Right cardiac atrium (tissue), 5 donors: ENCODE measurements around the gene REX1BD. TPM values are rescaled to one million over a fixed set of nuclear protein-coding genes. Genes with fewer than 3 reads are reported as not detected.
"Not testable (repeated sequence)": the region's sequence is repeated elsewhere in the genome, so short reads cannot be mapped to it uniquely, and the experiment has no call there.

Experiments used
- ATAC-seq, 2 donors: fragments of 200-7000 bp; cut with Tn5 transposase; one replicate each; pipeline versions ENCODE4 v1.8.0 to v1.9.1; 2020; ENCODE audit warnings: moderate library complexity in 2 of 2, mild to moderate bottlenecking in 1 of 2
- DNase-seq, 3 donors: peaks; one replicate each; pipeline ENCODE4 v3.0.0-alpha.2; 2020
- H3K27ac ChIP-seq: one replicate; pipeline ENCODE4 v1.5.1; 2013; ENCODE audit warnings: mild to moderate bottlenecking, low read length, control low read depth, moderate library complexity
- H3K27me3 ChIP-seq: one replicate; pipeline ENCODE4 v1.6.1; 2013; ENCODE audit not compliant: control insufficient read depth, insufficient read depth
- H3K4me1 ChIP-seq: one replicate; pipeline ENCODE4 v1.6.1; 2013; ENCODE audit warnings: low read length; ENCODE audit not compliant: control insufficient read depth, insufficient read depth
- H3K4me3 ChIP-seq: one replicate; pipeline ENCODE4 v1.5.1; 2013; ENCODE audit warnings: low read length, control low read depth
- H3K9me3 ChIP-seq: one replicate; pipeline ENCODE4 v1.6.1; 2013; ENCODE audit warnings: low read length; ENCODE audit not compliant: control insufficient read depth
- WGBS: extraction: QIAGEN DNeasy Blood & Tissue Kit; methylation state at CpG from one replicate; pipeline ENCODE4 v1.1.7; 2013; 5-methylcytosine and 5-hydroxymethylcytosine counted together
- intact Hi-C, 4 donors: fragments of 100-400 bp; cut with DNase I; formaldehyde crosslinking; loops; one replicate each; pipeline versions ENCODE4 v1.11.0 to v1.14.0; 2022 to 2023
- long read RNA-seq, 4 donors: library from polyadenylated mRNA; unstranded; transcript quantifications; one replicate each; pipeline ENCODE4 v2.0.0, GENCODE V29; 2020 to 2021
- polyA plus RNA-seq: library from polyadenylated mRNA; stranded (reverse); fragments of 200-250 nt; gene quantifications from one replicate; pipeline ENCODE4 v1.2.3, GENCODE V29; 2013
- total RNA-seq, 4 donors: library from RNA; stranded (reverse); fragmentation: NEBNext Ultra II Directional; extraction: Animal tissue kit (Norgen Biotek cat#: 25700); gene quantifications; one replicate each; pipeline ENCODE4 v1.2.1, GENCODE V29; 2021
- donor health status: healthy with polysubstance abuse.
- donor health status: DM: no; HTN: yes; CAD: no.
- donor health status: DM: no; HTN: no; CAD: no.
- donor health status: DM: no; HTN: yes; CAD: no; lungs with severe emphysema.
- donor health status: DM: yes; HTN: yes; CAD: no.

The REX1BD gene
- 10 to 100 TPM; 71.0 to 90.7 (median 77.1) TPM for total RNA-seq
- 99.9 TPM for polyA plus RNA-seq
- long read RNA-seq, donor 1, transcript REX1BD-201 (5 exons, 839 nt), result major isoform, 19 of 65 reads
- long read RNA-seq, donor 1, transcript REX1BD-205 (4 exons, 1,081 nt), result minor isoform, 5 of 65 reads
- long read RNA-seq, donor 1, transcript REX1BD-202 (5 exons, 702 nt), result minor isoform, 10 of 65 reads
- long read RNA-seq, donor 1, partial matches to known transcripts, result 25 of 65 reads
- long read RNA-seq, donor 1, other reads (novel, unspliced or antisense), result 3 of 65 reads
- long read RNA-seq, donor 2, transcript REX1BD-201 (5 exons, 839 nt), result major isoform, 39 of 118 reads
- long read RNA-seq, donor 2, transcript REX1BD-205 (4 exons, 1,081 nt), result minor isoform, 9 of 118 reads
- long read RNA-seq, donor 2, transcript REX1BD-202 (5 exons, 702 nt), result minor isoform, 19 of 118 reads
- long read RNA-seq, donor 2, partial matches to known transcripts, result 42 of 118 reads
- long read RNA-seq, donor 2, other reads (novel, unspliced or antisense), result 2 of 118 reads
- long read RNA-seq, donor 3, transcript REX1BD-202 (5 exons, 702 nt), result minor isoform, 16 of 125 reads
- long read RNA-seq, donor 3, transcript REX1BD-201 (5 exons, 839 nt), result minor isoform, 33 of 125 reads
- long read RNA-seq, donor 3, transcript REX1BD-205 (4 exons, 1,081 nt), result major isoform, 46 of 125 reads
- long read RNA-seq, donor 3, transcript REX1BD-203 (1 exons, 2,465 nt), result minor isoform, 5 of 125 reads
- long read RNA-seq, donor 3, partial matches to known transcripts, result 15 of 125 reads
- long read RNA-seq, donor 3, other reads (novel, unspliced or antisense), result 7 of 125 reads
- long read RNA-seq, donor 4, transcript REX1BD-201 (5 exons, 839 nt), result major isoform, 33 of 92 reads
- long read RNA-seq, donor 4, transcript REX1BD-205 (4 exons, 1,081 nt), result minor isoform, 11 of 92 reads
- long read RNA-seq, donor 4, transcript REX1BD-202 (5 exons, 702 nt), result minor isoform, 10 of 92 reads
- long read RNA-seq, donor 4, partial matches to known transcripts, result 27 of 92 reads
- long read RNA-seq, donor 4, other reads (novel, unspliced or antisense), result 2 of 92 reads

DNA sequence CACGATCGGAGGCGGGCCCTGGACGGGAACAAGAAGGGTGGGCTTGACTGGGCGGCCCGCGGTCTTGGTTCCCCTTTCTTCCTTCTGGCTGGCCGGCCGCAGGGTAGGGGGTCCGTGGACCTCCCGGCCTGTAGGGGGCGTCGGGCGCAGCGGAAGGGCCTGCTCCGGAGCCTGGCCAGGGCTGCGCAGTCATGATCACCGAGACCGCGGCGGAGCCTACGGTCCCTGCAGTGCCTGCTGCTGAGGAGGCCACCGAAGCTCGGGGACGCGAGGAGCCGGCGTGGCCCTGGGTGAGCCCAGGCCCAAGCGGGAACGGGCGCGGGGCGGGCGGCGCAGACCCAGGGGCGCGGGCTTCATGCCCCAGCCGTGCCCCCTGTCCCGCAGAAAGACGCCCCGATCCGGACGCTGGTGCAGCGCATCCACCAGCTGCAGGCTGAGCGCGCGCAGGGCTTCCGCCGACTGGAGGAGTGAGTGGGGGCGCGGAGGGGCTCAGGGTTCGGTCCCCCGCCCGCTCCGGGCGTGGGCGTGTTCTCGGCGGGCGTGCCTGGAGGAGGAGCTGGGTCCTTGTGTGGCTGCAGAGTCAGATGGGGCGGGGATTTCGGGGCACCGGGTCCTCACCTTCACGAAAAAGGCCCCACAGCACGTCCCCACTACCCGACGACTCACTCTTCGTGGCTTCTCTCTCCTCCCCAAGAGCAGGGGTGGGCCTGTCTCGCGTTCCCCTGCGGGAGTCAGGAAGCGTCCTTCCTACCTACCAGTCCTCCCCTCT is at the start of gene REX1BD:
Gene REX1BD (plus strand): TSS at position 188 of the 769 bp plus-strand sequence. CDS start 4 bp downstream, at position 192.
- intact Hi-C loops, result loop anchor here in 2 of 4 donors (5.0 to 10.0 kb wide), 2 partner anchors 124 to 259 kb away; no protein-coding TSS in a partner anchor
- no peaks in the 10 kb centered on the region for H3K27me3 ChIP-seq
- WGBS, result under 1% methylated on average over 72 of the region's 72 CpGs

DNA sequence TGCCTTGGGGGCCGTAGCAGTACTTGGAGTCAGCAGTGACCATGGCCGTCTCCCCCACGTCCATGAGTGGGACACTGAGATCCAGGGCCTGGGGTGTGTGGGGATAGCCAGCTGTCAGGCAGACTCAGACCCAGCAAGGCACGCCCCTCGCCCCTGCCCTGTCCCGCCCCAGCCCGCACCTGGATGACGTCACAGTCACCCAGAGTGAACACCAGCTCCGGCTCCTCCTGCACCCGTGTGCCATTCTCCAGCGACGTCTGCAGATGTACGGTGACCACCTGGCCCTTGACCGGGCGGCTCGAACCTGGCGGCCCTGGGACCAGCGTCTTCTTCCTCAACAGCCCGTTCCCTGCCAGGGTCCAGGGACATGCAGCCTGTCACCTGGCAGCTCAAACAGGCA is 49.2 kb upstream of the REX1BD start:
- 96% methylated on average over 19 of the region's 19 CpGs for WGBS

More for the DNA sequence above, at the start of gene REX1BD:
- H3K4me1 ChIP-seq, result peaks cover 5% of the 10 kb centered on the region
- no peaks in the 10 kb centered on the region for H3K9me3 ChIP-seq
- ATAC-seq (peak; percentile 93), DNase-seq (peak; percentile 90 to 96 (median 96))
- H3K4me3 ChIP-seq, result peak within 1 kb of the TSS; percentile 51
- H3K27ac ChIP-seq, result peak within 1 kb of the TSS; percentile 76

DNA sequence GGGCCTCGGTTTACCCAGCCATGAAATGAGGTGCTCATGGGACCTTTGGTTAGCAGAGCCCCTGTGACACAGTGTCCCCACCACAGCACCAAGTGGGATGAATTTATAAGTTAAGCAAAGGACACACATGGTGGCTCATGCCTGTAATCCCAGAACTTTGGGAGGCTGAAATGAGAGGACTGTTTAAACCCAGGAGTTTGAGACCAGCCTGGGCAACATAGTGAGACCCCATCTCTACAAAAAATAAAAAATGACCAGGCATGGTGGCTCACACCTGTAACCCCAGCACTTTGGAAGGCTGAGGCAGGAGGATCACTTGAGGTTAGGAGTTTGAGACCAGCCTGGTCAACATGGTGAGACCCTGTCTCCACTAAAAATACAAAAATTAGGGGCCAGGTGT is 48.4 kb upstream of the REX1BD start:
- H3K9me3 ChIP-seq, H3K4me1 ChIP-seq, H3K27ac ChIP-seq, intact Hi-C loops, ATAC-seq, H3K27me3 ChIP-seq, H3K4me3 ChIP-seq: not testable (repeated sequence)
- DNase-seq, result peak in 1 of 3 donors; percentile 5
- 96% methylated on average over 1 of the region's 1 CpG for WGBS

More for the DNA sequence above, 49.2 kb upstream of the REX1BD start:
- H3K4me3 ChIP-seq, result no peak overlapping the region
- intact Hi-C loops, result no loop called here
- no peaks in the 10 kb centered on the region for H3K27me3 ChIP-seq
- no peak overlapping the region for H3K27ac ChIP-seq
- no peaks in the 10 kb centered on the region for H3K9me3 ChIP-seq
- ATAC-seq (no peak), DNase-seq (peak in 1 of 3 donors; percentile 41)
- H3K4me1 ChIP-seq, result peaks cover 3% of the 10 kb centered on the region

DNA sequence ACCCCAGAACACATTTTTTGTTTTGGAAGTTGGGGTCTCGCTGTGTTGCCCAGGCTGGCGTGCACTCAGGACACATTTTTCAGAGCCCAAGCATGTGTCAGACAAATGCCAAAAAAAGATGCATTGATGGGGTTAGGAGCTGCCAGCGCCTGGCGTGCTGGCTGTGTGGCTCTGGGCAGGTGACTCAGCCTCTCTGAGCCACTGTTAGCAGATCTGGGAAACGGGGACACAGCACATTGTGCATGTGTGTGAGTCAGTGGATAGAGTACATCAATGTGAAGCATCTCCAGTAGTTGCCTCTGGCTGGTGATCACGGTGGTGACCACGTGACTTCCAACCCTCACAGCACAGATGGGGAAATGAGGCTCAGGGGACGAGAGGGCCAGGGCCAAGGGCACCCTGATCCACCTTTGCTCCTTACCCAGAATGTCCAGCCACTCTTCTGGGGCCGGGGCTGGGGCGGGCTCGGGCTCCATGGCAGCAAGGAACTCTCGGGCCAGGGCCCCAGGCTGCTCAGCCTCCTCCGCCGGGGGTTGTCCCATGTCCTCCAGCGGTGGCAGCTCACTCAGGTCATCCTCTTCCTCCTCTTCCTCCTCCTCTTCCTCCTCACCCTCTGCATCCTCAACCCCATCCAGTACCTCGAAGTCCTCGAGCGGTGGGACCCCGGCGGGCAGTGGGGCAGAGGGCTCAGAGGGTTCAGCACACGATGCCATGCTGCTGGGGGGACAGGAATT is 47.2 kb upstream of the REX1BD start:
- H3K4me3 ChIP-seq, result no peak overlapping the region
- 84% methylated on average over 21 of the region's 21 CpGs for WGBS
- no peak for ATAC-seq

DNA sequence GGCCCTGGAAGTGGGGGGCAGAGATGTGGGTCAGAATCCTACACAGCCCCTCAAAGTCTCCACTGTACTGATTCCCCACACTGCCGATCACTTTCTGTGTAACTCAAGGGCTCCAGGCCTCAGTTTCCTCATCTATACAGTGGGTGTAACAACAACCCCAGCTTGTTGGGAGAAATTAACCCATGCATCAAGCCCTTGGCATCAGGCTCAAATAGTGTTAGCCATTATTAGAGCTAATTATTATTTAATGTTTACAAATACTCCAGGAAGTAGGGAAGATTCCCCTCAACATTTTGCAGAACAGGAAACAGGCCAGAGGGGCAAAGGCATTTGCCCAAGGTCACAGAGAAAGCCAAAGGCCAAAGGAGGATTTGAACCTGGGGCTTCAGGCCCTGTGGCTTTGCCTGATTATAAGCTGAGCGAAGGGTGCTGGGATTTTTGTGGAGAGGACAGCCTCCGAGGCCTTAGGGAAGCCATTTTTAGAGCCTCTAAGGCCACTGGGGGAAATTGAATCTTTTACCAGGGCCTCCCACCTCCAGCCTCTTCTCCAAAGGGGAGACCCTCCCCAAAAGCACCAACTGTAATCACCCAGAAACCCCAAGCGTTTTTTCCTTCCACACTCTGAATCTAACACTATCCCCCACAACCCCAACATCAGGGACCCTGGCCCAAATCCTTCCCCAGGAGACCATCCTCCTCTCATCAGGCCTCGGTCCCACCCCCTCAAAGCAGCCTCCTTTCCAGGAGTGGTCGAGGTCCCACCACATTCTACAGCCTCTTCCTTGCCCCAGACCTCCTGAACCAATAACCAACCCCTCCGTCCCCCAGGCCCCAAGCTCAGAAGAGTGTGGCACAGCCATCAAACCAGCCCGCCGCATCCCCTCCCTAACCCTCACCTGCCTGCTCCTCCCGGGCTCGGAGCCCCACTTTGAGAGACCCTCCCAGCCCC is 46.3 kb upstream of the REX1BD start:
- H3K4me3 ChIP-seq, result peak overlapping the region; percentile 88
- 17% methylated on average over 11 of the region's 11 CpGs for WGBS
- ATAC-seq (no peak), DNase-seq (peak in 1 of 3 donors; percentile 9)
- peak overlapping the region; percentile 46 for H3K27ac ChIP-seq
- H3K27me3 ChIP-seq, result no peaks in the 10 kb centered on the region
- H3K4me1 ChIP-seq, result peaks cover 3% of the 10 kb centered on the region
- no peaks in the 10 kb centered on the region for H3K9me3 ChIP-seq
- intact Hi-C loops, result no loop called here

More for the DNA sequence above, 47.2 kb upstream of the REX1BD start:
- Histone ChIP-seq H3K9me3 (no peaks in the 10 kb centered on the region), H3K27me3 (no peaks in the 10 kb centered on the region), H3K27ac (no peak overlapping the region), H3K4me1 (peaks cover 3% of the 10 kb centered on the region)
- intact Hi-C loops, result no loop called here
- peak in 1 of 3 donors; percentile 43 for DNase-seq

DNA sequence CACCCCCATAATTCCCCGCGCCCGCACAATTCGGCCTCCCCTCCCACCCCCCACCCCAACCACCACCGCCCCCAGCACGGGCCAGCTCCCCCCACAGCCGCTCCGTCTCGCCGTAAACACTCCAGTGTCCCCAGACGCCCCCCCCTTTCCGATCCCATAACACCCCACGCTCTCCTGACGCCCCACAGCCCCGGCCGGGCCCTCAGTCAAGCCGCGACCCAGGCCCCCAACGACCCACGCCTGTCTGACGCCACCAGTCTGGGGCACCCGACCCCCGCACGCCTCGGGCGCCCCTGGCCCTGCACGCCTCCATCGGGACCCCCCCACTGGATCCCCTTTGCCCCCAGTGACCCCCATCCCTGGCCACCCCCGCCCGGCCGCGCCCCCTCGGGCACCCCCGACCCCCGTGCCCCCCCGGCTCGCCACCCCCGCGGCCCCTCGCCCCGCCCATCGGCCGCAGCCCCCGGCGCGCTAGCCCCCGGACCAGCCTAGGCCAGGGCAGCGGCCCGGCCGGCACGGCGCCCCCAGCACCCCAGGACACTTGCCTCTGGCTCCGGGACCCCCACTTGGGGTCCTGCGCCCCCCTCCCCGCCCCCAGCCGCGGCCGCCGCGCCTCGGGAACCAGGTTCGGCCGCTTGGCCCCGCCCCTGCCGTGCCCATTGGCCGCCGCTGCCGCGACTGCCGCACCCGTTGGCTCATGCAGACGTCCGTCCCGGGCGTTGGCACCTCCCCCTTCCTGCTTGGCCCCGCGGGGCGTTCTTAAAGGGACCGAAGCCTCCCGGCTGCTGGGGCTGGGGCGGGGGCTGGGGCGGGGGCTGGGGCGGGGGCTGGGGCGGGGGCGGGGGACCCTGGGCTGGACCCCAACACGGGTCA is 45.4 kb upstream of the REX1BD start, which contains the start of gene FKBP8:
Gene FKBP8 (minus strand): TSS at position 633 of the 873 bp plus-strand sequence. CDS start 1,603 bp downstream, outside the sequence.
- Histone ChIP-seq H3K27ac (peak within 1 kb of the TSS; percentile 91), H3K4me1 (peaks cover 3% of the 10 kb centered on the region), H3K4me3 (peak within 1 kb of the TSS; percentile 88), H3K9me3 (no peaks in the 10 kb centered on the region), H3K27me3 (no peaks in the 10 kb centered on the region)
- DNase-seq (peak; percentile 94 to 98 (median 98)), ATAC-seq (peak; percentile 97 to 99)
- intact Hi-C loops, result no loop called here
- WGBS, result 1% methylated on average over 86 of the region's 86 CpGs

DNA sequence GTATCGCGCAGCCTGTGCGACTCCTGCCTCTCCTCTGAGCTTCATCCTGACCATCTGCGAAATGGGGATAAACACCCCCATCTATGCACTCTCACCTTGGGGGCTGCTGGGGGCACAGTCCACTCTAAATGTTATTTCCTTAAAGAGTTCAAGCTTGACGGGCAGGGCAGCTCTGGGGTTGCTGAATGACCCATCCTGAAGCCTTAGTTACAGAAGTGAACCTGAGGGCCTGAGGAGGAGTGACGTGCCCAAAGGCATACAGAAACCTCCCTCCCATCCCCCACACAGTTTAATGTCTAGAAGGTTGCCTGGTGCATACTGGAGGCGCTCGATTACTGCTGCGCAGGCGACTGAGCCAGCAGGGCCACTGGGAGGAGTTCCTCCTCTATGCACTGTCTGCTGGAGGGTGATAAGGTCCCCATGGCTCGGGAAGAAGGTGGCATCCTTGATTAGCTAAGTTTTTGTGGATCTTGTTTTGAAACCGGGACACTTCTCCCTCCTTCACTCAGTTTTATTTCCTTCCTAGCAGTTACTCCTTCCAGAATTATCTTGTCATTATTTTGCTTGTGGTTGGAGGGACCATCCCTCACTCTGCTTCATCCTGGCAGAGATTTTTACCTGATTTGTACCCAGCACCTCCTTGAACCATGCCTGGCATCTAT is 44.7 kb upstream of the REX1BD start:
- Histone ChIP-seq H3K9me3 (no peaks in the 10 kb centered on the region), H3K27ac (no peak overlapping the region), H3K4me3 (peak overlapping the region; percentile 88), H3K27me3 (no peaks in the 10 kb centered on the region), H3K4me1 (peaks cover 3% of the 10 kb centered on the region)
- 7% methylated on average over 12 of the region's 12 CpGs for WGBS
- intact Hi-C loops, result no loop called here
- DNase-seq (peak in 2 of 3 donors; percentile 48 to 67), ATAC-seq (peak; percentile 58 to 64)

DNA sequence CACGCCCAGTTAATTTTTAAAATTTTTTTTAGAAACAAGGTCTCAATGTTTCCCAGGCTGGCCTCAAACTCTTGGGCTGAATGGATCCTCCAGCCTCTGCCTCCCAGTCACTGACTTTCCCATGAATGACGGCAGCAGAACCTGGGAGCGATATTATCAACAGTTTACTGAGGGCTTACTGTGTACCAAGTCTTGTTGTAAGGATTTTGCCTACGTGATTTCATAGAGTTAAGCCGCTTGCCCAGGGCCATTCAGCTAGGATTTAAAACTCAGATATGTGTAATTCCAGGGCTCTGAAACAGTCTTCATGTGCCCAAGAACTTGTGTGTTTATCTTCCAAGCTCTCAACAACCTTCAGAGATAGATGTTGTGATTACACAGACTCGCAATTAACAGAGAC is 37.0 kb upstream of the REX1BD start:
- H3K27ac ChIP-seq, result no peak overlapping the region
- no peaks in the 10 kb centered on the region for H3K27me3 ChIP-seq
- WGBS, result 69% methylated on average over 6 of the region's 6 CpGs
- no peak for ATAC-seq
- intact Hi-C loops, result no loop called here
- H3K4me1 ChIP-seq, result no peaks in the 10 kb centered on the region
- H3K9me3 ChIP-seq, result no peaks in the 10 kb centered on the region
- DNase-seq, result peak in 1 of 3 donors; percentile 5
- H3K4me3 ChIP-seq, result no peak overlapping the region
